ENCODE data around the gene GJB6. TPM values are rescaled to one million over a fixed set of nuclear protein-coding genes. Genes with fewer than 3 reads are reported as not detected.
"Not testable (repeated sequence)": the region's sequence is repeated elsewhere in the genome, so short reads cannot be mapped to it uniquely, and the experiment has no call there.

GJB6 gene
- total RNA-seq (2021; fragmentation: NEBNext Ultra II Directional; extraction: Animal tissue kit (Norgen Biotek cat#: 25700)), result not detected
- long read RNA-seq, result 0 reads

DNA sequence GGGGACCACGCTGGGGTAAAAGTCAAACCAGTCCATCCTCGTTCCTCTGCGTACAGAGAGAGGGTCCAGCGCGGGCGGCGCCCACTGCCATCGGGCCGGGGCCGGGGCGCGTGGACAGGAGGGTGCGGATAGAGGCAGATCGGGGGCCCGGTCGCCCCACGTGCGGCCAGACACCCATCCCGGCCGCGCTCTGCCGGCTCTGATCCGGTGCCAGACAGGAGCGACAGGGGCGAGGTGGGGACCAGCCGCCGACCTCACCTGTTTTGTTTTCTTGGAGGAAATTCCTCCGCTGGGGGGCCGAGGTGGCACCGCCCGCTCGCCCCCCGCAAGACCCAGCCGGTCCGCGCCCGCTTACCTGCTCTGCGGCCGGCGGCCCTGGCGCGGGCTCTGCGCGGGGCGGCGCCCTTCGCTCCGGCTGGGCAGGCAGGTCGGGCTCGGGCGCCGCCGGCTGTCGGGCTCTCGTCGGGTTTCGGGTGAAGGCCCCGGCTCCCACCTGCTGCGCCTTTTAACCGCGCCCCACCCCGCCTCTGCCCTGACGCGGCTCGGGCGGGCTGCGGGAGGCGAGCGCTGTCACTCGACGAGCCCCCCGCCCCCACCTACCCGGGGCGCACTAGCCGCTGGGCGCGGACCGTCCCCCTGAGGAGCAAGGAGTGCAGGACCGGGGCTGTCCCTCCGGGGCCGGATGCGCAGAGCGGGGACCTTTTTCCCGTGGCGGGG, at the start of gene GJB6:
Gene GJB6, minus strand, starts transcription at position 481 of the 717 bp plus-strand sequence. CDS start 8,839 bp downstream, outside the sequence.
- DNase-seq, result no peak
- Mint-ChIP-seq H3K4me3 (no peak within 1 kb of the TSS), H3K27me3 (ENCODE audit: insufficient read depth) (peaks cover 48% of the 10 kb centered on the region), H3K9me3 (no peaks in the 10 kb centered on the region), H3K36me3 (ENCODE audit: low read depth) (no peaks in the 10 kb centered on the region), H3K4me1 (ENCODE audit: low read depth) (no peaks in the 10 kb centered on the region), H3K27ac (no peak within 1 kb of the TSS)
- no peak for TF ChIP-seq CTCF (IDR thresholded peaks at IDR 0.05)

DNA sequence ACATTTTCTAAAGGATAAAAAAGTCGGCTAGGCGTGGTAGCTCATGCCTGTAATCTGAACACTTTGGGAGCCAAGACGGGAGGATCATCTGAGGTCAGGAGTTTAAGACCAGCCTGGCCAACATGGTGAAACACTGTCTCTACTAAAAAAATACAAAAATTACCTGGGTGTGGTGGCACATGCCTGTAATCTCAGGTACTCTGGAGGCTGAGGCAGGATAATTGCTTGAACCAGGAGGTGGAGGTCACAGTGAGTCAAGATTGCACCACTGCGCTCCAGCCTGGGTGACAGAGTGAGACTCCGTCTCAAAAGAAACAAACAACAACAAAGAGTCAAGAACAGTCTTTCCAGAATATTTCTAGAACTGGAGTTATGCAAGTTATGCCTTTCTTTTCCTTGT, 44.8 kb upstream of the GJB6 start:
- not testable (repeated sequence) for H3K9me3 Mint-ChIP-seq; H3K36me3 Mint-ChIP-seq (ENCODE audit: low read depth); H3K4me3 Mint-ChIP-seq; DNase-seq; H3K4me1 Mint-ChIP-seq (ENCODE audit: low read depth); H3K27ac Mint-ChIP-seq
- peaks cover 15% of the 10 kb centered on the region for H3K27me3 Mint-ChIP-seq (ENCODE audit: insufficient read depth)

DNA sequence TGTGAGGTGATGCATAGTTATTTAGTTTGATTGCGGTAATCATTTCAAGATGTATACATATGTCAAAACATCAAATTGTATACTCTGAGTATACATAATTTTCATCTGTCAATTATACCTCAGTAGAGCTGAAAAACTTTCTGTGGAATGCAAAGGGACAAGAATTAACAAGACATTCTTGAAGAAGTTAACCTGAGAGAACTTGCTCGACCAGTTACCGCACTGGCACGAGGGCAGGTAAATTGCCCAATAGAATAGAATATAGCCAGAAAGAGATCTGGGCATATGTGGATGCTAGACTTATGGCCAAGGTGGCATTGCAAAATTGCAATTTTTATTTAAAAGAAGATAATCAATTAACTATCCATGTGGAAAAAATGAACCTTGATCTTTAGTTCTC, 42.3 kb upstream of the GJB6 start:
- no peaks in the 10 kb centered on the region for H3K9me3 Mint-ChIP-seq
- no peak for DNase-seq
- H3K4me3 Mint-ChIP-seq, result no peak overlapping the region
- H3K4me1 Mint-ChIP-seq (ENCODE audit: low read depth), result no peaks in the 10 kb centered on the region
- no peak for TF ChIP-seq CTCF (IDR thresholded peaks at IDR 0.05)
- H3K27me3 Mint-ChIP-seq (ENCODE audit: insufficient read depth), result peaks cover 22% of the 10 kb centered on the region
- no peak overlapping the region for H3K27ac Mint-ChIP-seq
- no peaks in the 10 kb centered on the region for H3K36me3 Mint-ChIP-seq (ENCODE audit: low read depth)

DNA sequence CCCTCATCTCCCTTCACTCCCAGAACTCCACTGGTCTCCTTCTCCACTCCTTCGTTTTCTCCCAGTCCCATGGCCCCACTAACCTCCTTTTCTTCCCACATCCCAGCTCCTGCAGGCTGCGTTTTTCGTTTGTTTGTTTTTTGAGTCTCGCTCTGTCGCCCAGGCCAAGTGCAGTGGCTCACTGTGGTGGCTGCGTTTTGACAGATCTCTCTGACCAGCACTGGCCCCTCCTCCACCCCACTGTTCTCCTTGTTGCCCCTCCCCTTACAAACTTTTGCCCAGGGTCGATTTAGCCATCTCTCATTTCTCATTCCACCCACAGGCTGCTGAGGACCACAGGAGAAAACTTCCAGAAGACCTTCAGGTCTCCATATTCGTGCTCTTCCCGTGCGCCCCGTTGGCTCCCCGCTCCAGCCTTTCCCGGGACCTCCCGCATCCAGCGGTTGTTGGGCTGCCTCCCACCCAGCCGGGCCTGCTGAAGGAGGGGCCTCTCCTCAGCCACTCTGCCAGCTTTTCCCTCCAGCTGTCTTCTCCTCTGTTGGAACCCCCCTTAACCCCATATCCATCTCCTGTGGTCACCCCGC, 40.6 kb upstream of the GJB6 start:
- DNase-seq, result no peak
- no peak overlapping the region for H3K27ac Mint-ChIP-seq
- peaks cover 22% of the 10 kb centered on the region for H3K27me3 Mint-ChIP-seq (ENCODE audit: insufficient read depth)
- H3K36me3 Mint-ChIP-seq (ENCODE audit: low read depth), result no peaks in the 10 kb centered on the region
- TF ChIP-seq CTCF (IDR thresholded peaks at IDR 0.05), result no peak
- no peaks in the 10 kb centered on the region for H3K9me3 Mint-ChIP-seq
- H3K4me1 Mint-ChIP-seq (ENCODE audit: low read depth), result no peaks in the 10 kb centered on the region
- no peak overlapping the region for H3K4me3 Mint-ChIP-seq

DNA sequence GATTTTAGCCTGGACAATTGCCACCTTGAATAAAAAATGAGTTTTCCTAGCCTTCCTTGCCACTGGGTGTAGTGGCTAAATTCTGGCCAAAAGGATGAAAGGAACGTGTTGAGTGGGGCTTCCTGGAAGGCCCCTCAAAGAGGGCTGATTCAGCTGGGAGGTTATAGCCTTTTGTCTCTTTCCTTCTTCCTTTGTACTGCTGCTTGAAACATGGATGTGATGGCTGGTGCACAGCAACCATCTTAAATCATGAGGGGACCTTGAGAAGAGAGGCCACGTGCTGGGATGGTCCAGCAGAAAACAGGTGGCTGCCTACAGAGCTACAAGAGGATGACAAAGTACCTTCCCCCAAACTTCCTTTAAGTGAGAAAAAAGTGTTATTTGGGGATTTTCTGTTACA, 40.0 kb upstream of the GJB6 start:
- TF ChIP-seq CTCF (IDR thresholded peaks at IDR 0.05), result no peak
- peaks cover 22% of the 10 kb centered on the region for H3K27me3 Mint-ChIP-seq (ENCODE audit: insufficient read depth)
- no peaks in the 10 kb centered on the region for H3K4me1 Mint-ChIP-seq (ENCODE audit: low read depth)
- no peak for DNase-seq
- H3K36me3 Mint-ChIP-seq (ENCODE audit: low read depth), result no peaks in the 10 kb centered on the region
- H3K4me3 Mint-ChIP-seq, result no peak overlapping the region
- no peak overlapping the region for H3K27ac Mint-ChIP-seq
- H3K9me3 Mint-ChIP-seq, result no peaks in the 10 kb centered on the region

GRCh38 chr13:20271441-20271840, 39.3 kb upstream of the GJB6 start:
- DNase-seq, result no peak
- H3K9me3 Mint-ChIP-seq, result no peaks in the 10 kb centered on the region
- no peak for TF ChIP-seq CTCF (IDR thresholded peaks at IDR 0.05)
- no peak overlapping the region for H3K4me3 Mint-ChIP-seq
- H3K27ac Mint-ChIP-seq, result no peak overlapping the region
- H3K36me3 Mint-ChIP-seq (ENCODE audit: low read depth), result no peaks in the 10 kb centered on the region
- H3K4me1 Mint-ChIP-seq (ENCODE audit: low read depth), result no peaks in the 10 kb centered on the region
- H3K27me3 Mint-ChIP-seq (ENCODE audit: insufficient read depth), result peaks cover 26% of the 10 kb centered on the region
